ENCODE data around the gene PARD6B.

PARD6B gene

DNA sequence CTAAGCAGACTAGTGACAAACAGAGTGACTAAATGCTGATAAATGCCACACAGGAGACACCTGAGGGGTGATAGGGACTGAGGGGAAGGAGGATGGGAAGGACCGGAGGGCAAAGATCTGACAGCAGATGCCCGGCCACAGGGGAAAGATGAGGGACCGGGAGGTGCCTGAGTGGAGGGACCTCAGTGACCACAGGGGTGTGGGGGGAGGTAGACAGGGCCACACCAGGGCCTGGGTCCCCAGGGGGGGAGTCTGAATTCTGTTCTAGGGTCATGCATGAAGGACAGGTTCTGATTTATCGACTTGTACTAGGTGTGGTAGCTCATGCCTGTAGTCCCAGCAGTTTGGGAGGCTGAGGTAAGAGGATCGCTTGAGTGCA is 70.4 kb downstream of the PARD6B start:
- DNase-seq: no peak

DNA sequence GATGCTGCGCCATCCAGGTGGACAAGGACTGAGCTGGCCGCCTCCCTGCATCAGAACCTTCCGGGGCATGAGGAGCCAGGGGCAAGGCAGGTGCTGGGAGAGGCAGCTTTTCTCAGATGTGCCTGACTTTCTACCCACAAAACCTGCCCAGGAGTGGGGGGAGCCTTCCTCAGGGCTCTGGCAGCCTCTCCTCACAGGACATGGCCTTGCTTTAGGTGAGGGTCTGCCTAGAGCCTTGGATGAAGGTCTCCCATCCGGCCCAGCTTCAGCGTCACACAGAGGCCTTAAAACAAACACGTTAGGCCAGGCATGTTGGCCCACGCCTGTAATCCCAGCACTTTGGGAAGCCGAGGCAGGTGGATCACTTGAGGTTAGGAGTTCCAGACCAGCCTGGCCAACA is 70.9 kb downstream of the PARD6B start:
- DNase-seq: no peak

DNA sequence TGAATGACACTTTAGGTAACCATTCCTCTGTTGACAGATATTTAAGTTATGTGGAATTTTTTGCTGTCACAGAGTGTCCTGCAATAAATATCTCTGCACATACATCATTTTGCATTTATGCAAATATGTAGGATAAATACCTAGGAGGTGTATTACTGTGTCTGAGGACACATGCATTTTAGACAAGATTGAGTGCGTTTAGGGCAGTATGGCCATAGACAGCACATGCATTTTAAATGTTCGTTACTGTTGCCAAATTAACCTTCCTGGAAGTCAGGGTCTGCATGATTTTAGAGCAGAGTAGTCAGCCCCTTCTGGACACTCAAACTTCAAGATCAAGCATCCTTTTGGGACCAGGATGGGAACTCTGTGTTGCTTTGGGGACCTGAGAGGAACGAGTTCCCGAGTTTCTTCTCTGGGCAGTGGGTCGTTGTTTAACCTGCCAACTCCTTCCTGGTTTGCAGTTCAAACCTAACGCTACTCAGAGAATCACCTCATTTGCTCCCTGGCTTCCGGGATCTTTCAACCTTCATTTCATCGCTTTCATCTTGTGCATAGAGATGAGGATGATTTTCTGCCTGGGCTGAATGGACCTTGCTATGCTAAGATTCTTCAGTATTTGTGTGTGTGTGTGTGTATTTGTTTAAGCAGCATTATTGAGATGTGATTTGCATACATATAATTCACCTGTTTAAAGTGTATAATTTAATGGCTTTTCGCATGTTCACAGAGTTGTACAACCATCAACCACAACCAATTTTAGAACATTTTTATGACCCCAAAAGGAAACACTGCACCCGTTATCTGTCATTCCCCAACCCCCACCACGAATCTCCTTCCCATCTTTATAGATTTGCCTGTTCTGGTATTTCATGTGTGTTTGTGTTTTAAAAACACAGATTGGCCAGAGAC is 73.3 kb downstream of the PARD6B start:
- DNase-seq: peak; percentile 40

DNA sequence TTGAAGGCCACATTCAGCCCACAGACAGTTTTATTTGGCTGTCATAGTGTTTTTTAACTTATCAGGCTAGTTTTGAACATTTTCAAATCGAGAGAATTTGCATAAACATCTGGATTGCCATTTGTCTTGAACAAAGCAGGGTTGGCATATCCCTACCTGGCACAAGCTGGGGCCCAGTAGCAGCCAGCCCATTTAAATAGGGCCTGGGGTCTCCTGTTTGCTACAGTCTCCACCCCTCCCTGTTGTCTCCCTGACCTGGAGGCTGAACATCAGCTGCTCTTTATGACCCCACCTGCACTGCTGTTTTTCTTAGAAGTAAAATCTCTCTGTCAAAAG is 73.9 kb downstream of the PARD6B start:
- DNase-seq: no peak

DNA sequence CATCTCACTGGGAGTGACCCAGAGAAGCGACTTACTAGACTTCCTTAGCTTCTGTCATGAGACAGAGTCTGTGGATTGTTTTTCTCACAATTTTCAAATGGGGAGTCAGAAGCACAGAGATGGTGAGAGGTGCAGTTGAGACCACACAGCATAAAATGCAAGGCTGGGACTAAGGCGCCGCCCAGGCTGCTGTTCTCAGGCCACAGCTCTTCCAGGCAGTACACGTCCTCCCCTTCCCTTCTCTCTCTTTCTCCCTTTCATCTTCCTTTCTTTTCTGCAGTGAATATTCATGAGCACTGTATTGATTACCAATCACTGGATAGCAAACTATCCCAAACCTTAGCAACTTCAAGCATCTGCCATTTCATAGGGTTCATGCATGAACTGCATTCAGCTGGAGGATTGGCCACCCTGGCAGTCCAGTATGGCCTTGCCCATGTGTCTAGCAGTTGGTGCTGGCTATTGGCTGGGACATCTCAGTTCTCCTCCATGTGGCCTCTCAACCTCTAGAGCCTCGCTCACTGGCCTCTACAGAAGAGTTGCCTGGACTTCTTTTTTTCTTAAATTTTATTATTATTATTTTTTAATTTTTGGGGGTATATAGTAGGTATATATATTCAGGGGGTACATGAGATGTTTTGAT is 74.9 kb downstream of the PARD6B start:
- DNase-seq: no peak
